Endothelial cell of coronary artery (primary cell): ENCODE data around the gene LAPTM5. TPM values are rescaled to one million over a fixed set of nuclear protein-coding genes. Genes with fewer than 3 reads are reported as not detected.

Source experiments
- total RNA-seq: library from RNA; depleted of rRNA; stranded (reverse); fragments of >200 nt; gene quantifications from 2 replicates; pipeline ENCODE4 v1.2.3, GENCODE V29; 2014

The LAPTM5 gene
- total RNA-seq: 11.5 and 14.8 TPM in 2 replicates

GRCh38 chr1:30757352-30758120, at the start of gene LAPTM5:
TSS of gene LAPTM5 (minus strand) at chr1:30757774. CDS start at chr1:30757745, 29 bp downstream.

DNA sequence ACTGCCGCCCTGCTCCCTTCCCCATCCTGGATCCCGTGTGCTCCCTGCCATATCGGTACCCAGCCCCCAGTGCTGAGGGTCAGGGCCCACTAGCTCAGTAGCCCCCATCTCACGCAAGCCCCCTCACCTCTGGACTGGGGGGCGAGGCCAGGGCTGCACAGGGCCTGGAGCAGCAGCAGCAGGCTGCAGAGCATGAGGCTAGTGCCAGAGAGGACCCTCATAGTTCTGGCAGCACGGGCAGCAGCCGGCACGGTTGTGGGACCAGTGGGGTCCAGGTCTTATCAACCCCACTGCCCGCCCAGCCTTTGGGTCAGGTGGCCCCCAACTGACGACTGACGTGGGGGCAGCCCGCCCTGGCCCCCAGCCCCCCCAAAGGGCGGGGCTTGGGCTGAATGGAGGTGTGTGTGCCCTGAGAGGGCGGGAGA, 34.2 kb downstream of the LAPTM5 start, which contains the start of gene MATN1:
Gene MATN1 (minus strand): TSS at position 255 of the 425 bp plus-strand sequence. CDS start 34 bp downstream, at position 221.

Other genes starting within 250 kb of the LAPTM5 start
- not detected in 2 replicates for gene MATN1, start 34.2 kb downstream of the LAPTM5 start, total RNA-seq
- gene SDC3, start 151.0 kb upstream of the LAPTM5 start, total RNA-seq: 8.9 and 11.8 TPM in 2 replicates